IPS DF 4.7 (cell line): Measurements from ENCODE around the gene MYRF.

ENCODE experiments used
- DNase-seq: peaks from one replicate; pipeline ENCODE4 v3.0.0-alpha.2; 2013; ENCODE audit warnings: low spot score; ENCODE audit errors: extremely low read depth

MYRF gene

DNA sequence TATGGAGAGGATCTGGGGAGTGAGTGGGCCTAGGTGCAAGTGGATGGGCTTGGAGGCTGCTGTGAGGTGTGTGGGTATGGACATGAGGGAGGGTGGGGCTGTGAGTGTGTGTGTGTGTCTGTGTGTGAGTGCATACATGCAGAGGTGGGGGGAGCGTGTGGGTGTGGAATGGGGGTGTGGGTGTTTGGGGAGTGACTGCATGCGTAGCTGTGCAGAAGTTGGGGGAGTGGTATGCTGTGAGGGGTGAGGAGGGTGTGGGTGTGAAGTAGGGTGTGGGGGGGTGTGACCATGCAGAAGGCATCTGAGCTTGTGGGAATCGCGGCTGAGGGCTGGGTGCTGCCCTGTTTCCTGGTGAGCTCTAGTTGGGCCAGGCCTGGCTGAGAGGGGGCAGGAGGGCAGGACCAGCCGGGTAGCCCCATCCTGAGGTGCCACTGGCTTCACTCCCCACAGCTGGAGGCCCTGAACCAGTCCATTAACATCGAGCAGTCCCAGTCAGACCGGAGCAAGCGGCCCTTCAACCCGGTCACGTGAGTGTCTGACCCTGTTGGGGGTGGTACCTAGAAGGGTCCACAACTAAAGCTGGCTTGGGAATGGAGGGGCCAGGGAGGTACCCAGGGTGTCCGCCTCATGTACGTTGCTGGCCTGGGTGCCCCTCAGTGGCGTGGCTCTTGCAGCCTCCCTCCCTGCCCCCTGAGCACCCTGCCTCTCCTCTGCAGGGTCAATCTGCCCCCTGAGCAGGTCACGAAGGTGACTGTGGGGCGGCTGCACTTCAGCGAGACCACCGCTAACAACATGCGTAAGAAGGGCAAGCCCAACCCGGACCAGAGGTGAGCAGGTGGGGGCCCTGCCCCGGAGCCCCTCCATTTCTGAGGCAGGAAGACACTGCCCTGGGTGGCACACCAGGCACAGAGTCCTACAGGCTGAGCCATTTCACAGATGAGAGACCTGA, 23.4 kb downstream of the MYRF start:
- no peak for DNase-seq

DNA sequence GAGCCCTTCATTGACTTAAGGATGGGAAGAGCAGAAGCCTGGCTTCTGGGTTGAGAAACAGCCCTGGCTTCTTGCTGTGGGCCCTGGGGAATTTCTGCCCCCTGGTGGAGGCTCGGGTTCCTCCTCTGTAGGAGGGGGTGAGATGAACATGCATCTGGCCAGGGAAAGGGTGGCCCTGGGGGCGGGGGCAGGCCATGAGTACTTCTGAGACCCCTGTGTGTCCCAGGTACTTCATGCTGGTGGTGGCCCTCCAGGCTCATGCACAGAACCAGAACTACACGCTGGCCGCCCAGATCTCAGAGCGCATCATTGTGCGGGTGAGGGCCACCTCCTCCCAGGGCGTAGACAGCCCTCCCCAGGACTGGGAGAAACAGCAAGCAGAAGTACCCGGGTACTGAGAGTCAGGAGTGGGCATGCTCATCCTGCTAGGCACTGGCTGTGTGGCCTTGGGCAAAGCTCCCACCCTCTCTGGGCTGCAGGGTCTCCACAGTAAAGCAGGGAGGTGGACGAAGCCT, 24.2 kb downstream of the MYRF start:
- no peak for DNase-seq

DNA sequence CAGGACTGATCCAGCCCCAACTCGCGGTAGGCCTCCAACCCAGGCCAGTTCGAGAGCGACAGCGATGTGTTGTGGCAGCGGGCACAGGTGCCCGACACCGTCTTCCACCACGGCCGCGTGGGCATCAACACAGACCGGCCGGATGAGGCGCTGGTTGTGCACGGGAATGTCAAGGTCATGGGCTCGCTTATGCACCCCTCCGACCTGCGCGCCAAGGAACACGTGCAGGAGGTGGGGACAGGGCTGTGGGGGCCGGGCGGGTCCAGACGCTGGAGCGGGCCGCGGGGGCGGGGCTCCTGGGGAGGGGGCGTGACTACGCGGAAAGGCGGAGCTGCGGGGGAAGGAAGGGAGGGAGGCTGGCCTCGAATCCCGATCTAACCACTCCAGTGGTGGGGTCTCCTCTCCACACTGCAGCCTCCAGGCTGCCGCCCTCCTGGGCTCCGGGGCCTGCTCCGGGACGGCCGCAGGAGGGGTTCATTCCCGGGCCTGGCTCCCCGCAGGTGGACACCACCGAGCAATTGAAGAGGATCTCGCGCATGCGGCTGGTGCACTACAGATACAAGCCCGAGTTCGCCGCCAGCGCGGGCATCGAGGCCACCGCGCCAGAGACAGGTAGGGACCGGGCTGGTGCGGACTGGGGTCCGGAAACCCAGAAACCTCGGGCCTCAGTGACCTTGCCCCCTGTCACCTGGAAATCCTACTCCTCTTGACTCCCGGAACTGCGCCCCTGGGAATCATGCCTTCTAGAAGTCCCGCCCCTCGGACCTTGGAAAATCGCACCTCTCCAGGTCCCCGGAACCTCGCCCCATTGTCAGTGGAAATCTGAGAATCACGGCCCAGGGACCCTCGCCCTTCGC, 25.0 kb downstream of the MYRF start:
- DNase-seq, result no peak

DNA sequence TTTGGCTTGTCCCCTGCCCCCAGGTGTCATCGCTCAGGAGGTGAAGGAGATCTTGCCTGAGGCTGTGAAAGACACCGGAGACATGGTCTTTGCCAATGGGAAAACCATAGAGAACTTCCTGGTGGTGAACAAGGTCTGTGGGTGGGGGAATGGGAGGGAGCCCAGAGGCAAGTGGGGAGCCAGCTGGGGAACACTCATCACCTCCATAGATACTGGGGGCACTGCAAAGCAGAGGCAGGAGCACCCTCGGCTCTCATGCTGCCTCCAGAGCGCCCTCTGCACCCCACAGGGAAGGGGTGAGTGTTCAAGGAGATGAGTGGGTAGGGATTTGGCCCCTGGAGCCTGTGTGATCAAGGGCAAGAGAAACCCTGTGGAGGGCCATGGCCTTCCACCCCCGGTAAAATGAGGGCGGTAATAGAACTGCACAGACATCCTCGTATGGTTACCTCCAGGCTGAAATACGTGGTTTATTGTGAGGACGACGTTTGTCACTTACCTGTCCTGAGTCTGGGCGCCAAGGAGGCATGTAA, 26.0 kb downstream of the MYRF start:
- DNase-seq, result no peak

DNA sequence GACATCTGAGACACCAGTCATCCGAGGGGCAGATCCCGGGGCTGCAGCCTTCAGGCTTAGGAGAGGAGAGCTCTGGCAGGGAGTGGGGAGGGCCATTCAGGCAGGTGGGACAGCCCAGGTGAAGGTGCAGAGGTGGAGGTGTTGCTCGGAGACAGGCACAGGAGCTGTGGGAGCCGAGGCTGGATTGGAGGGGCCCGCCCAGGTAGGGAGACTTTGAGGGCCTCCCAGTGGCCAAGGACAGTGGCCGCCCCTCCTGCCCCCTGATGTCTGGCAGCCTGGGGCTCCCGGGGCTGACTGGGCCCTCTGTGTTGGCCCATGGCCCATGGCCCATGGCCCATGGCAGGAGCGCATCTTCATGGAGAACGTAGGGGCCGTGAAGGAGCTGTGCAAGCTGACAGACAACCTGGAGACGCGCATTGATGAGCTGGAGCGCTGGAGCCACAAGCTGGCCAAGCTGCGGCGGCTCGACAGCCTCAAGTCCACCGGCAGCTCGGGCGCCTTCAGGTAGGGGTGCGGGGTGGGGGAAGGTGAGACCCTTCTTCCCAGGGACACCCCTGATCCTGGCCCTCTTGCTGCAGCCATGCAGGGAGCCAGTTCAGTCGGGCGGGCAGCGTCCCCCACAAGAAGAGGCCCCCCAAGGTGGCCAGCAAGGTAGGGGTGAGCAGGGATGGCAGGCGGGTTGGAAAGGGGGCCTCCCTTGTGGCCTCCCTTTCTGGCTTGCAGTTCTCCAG, 26.6 kb downstream of the MYRF start:
- no peak for DNase-seq

DNA sequence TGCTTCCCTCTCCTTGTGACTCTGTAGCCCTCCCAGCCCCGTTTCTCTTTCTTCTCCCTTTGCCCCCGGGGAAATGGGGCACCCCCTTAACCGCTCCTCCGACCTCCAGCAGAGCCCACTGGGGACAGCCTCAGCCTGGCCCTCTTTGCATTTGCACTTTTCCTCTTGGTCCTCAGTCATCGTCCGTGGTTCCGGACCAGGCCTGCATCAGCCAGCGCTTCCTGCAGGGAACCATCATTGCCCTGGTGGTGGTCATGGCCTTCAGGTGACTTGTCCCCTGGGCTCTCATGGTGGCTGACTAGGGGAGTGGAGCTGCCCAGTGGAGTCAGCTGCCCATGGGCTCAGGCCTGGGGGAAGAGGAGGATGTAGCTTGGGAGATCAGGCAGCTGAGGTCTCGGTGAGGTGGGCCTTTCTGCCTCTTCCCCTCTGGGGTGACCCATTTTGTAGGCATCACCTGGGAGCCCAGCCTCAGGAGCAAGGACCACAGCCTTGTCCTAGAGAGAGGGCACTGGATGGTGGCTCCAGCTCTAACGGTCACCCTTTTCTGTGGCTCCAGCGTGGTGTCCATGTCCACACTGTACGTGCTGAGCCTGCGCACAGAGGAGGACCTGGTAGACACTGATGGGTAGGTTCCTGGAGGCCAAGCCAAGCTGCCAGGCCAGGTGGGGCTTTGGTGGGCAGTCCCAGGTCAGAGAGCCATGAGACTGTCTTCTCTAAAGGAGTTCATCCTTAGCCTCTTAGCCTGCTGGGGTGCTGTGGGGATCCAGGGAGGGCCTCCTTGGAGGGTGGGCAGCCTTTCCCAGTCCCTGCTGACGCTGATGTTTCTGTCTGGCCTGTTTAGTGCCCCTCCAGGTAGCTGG, 27.5 kb downstream of the MYRF start:
- DNase-seq, result no peak

DNA sequence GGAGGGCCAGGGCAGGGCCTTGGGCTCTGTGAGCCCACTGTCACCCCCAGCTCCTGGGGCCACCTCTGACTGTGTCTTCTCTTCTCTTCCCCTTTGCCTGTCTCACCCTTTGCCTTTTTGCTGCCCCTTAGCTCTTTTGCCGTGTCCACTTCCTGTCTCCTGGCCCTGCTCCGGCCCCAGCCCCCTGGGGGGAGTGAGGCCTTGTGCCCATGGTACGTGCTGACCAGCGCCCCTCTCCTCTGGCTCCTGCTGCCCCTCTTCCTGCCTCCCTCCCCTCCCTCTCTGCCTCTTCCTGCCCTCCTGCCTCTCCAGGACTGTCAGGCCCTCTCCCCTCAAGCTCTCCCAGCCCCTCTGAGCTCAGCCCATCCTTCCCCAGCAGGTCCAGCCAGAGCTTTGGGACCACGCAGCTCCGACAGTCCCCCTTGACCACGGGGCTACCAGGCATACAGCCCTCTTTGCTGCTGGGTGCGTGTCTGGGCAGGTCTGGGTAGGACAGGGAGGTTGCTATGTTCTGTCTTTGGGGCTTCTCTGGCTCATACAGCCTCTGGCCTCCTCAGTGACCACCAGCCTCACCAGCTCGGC, 28.2 kb downstream of the MYRF start:
- DNase-seq, result no peak

DNA sequence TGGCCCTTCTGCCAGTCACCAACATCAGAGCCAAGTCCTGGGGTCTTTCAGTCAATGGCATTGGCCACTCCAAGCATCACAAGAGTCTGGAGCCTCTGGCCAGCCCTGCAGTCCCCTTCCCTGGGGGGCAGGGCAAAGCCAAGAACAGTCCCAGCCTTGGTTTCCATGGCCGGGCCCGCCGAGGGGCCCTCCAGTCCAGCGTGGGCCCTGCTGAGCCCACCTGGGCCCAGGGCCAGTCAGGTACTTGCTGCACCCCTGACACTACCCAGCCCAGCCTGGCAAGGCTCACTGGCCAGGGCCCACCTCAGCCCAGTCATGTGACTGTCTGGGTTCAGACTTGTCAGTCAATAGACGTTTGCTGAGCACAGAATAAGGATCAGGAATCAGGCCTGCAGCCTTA, 29.1 kb downstream of the MYRF start:
- DNase-seq, result no peak

DNA sequence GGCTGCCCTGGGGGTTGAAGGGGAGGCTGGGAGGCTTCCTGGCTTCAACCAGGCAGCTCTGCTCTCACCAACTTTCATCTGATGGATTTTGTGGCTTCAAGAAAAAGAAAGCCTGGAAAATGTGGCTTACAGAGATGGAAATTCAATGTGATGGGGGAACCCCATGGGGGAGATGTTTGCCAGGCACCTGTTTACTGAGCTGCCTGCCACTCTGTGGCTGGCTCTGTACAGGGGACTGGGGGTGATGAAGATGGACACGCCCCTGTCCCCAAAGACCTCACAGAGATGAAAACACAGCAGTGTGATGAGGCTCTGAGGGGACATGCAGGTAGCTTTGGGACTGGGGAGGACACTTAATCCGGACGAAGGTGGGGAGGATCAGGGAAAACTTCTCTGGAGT, 29.9 kb downstream of the MYRF start:
- DNase-seq, result no peak

DNA sequence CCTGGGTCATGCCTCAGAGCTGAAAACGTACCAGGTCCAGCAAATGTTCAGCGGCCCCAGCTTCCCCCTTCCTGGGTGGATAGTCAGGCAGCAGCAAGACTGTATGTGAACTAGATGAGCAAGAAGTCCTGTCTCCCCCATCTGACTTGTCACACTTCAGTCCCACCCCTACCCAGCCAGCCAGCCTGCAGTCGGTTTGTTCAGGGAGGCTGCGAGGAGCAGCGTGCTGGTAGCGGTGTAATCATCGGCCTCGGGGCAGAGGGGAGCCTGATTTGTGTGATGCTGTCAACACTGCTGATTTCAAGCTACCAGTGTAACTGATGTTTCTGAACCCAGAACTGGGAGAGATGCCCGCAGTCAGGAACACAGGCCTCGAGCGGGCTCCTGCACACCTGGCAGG, 30.4 kb downstream of the MYRF start:
- DNase-seq, result no peak

DNA sequence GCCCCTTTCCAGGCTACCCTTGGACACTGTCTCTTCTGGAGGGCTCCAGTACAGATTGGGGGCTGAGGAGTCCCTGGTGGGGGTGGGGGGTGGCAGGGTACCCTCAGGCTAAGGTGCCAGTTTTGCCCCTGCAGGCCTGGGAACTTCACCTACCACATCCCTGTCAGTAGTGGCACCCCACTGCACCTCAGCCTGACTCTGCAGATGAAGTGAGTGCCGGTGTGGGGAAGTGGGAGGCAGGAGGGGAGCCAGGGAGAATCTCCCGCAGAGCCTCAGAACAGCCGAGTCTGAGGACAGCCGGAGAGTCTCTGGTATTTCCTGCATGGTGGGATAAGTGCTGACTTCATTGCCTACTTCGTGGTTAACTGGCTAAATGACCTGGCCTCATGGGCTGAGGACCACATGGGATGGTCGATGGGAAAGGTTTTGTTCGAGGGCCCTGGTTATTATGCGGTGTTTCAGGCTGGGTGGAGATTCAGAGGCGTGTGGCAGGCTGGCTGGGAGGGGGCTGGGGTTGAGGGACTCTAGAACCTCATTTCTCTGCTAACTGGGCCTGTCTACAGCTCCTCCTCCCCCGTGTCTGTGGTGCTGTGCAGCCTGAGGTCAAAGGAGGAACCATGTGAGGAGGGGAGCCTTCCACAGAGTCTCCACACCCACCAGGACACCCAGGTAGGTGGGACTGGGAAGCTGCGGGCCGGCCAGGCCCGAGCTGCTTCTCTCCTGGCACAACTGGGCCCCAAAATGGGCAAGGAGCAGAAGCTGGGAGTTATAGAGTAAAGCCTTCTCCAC, 31.5 kb downstream of the MYRF start:
- DNase-seq, result no peak

DNA sequence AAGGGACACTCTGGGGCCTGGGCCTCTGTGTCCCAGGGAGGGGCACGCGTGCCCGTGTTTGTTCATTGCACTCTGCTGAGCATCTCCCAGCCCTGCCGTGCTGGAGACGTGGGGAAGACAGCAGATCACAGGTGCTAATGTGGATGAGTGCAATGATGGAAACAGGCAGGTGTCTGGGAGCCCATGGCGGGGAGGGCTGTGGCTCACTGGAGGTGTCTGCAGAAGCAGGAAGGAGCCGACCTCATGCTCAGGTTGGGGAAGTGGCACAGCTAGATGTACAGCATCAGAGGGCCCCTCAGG, 32.0 kb downstream of the MYRF start:
- DNase-seq, result no peak

DNA sequence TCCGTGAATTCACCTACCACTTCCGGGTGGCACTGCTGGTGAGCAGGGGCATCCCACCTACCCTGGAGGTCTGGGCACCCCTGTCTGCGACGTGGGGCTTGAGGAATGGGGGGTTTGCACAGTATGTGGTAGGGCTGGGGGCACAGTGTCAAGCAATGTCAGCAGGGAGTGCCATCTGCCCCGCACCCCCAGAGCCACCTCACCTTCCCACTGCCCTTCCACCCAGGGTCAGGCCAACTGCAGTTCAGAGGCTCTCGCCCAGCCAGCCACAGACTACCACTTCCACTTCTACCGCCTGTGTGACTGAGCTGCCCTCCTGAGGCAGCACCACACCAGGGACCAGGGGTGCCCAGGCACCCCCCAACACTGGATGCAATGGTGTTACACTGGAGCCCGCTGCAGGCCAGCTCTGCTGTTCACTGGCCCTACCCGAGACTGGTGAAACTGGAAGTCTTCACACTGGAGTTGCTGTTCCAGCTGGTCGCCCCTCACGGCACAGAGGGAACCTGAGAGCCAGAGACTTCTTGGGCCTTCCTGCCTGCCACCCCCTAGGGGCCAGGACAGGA, 33.5 kb downstream of the MYRF start:
- no peak for DNase-seq

DNA sequence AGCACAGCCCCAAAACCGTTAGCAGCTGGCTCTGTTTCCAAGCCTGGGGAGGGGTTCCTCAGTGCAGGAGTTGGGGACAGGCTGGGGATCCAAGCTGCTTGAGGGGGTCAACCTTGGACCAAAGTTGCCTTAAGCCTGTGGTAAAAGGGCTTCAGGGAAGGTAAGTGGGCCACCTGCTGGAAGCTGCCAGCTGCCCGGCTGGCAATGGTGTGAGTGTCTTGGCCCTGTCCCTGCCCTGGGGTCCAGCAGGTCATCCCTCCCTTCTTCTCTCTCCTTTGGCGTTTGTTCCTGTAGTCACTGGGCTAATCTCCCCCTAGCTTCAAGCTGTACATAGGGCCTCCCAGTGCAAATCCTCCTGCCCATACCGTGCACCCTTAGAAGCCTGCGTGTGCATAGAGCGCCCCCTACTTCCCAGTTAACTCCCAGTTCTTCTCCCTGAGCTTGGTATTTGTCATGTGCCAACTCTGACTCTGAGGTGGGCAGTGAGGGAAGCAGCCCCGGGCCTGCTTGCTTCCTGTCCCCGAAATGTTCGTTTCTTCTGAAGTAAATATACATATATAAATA, 35.6 kb downstream of the MYRF start:
- no peak for DNase-seq

DNA sequence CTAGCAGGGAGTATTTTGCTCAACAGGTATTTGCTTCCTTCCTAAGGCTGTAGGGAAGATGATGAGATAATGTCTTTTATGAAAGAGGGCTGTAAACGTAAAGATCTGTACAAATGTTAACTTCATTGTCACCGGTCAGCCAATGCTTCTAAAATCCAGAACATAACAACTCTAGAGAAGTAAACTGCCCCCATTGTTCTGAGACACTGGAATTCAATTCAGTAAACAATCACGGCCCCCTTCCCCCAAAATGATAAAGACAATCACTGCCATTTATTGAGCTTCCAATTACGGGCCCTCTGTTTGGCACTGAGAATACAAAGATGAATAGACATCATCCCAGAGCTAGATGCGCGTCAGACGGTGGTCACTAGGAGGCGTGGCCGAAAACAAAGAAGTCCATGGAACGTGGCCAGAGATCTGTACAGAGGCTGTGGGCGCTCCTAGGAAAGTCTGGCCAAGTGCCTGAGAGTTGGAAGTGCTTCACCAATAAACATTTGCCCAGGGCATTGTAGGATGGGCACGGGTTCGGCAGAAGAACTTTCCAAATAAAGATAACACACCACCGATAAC, 39.4 kb downstream of the MYRF start:
- DNase-seq, result no peak

DNA sequence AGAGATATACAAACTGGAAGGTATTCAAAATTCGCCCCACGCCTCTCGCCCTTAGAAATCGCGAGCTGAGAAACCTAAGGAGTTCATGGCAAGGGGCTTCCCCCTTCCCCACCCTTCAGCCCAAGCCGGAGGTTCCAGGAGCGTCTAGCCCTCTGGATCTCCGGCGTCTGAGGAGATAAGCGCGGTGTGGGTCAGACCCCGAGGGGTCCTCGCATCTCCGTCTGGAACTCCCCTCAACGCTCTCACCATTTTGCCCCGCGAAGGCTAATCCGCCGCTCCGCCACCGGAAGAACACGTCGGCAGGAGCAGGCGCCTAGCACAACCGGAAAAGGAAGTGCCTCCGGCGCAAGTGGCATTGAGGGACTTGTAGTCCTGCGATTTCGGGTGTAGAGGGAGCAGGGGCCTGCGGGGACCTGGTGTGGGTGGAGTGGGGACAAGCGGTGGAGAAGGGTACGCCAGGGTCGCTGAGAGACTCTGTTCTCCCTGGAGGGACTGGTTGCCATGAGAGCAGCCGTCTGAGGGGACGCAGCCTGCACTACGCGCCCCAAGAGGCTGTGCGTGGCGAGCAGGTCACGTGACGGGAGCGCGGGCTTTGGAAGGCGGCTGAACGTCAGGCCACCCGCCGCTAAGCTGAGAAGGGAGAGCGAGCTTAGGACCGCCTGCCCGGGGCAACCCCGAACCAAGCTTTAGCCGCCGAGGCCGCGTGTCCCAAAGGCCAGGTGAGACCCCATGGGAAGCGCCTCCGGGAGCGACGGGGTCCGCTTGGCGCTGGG, 40.1 kb downstream of the MYRF start, which contains the start of the genes FEN1 and TMEM258:
Gene FEN1, plus strand, starts transcription at position 602 of the 773 bp plus-strand sequence. CDS start 2,451 bp downstream, outside the sequence.
Gene TMEM258, minus strand, starts transcription at position 290 of the 773 bp plus-strand sequence. Its CDS starts 41 bp downstream, at position 249.
- no peak for DNase-seq
